ENCODE measurements around the gene PPID. TPM values are rescaled to one million over a fixed set of nuclear protein-coding genes. Genes with fewer than 3 reads are reported as not detected.

Gene PPID
- total and polyA plus RNA-seq, 7 donors, result 35.1 to 162 (median 58.2) TPM

DNA sequence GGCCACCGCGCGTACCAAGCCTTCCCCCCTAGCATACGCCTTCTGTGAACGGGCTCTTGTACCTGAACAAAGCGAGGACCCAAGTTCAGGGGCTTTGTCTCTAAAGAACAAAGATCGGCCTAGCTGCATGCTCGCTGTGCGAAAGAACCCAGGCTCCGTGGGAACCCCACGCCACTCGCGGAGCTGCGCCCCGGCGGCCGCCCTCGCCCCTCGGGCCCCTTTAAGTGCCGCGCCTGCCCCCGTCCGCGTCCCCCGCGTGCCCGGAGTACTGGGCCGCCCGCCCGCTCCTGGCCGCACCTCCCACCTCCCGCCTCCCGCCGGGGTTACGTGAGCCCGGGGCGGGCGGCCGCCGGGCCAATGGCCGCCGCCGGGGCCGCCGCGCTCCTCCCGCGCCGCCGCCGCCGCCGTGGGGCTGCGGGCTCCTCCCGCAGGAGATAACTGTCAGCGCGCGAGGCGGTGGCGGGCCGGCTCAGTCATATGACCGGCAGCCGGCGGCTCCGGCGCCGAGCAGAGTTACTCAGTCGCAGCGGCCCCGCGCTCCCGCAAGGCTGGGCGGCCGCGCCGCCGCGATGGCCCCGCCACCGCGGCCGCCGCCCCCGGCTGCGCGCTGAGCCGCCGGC, 45.5 kb upstream of the PPID start, which contains the start of gene FNIP2:
Gene FNIP2 (plus strand): TSS at position 472 of the 620 bp plus-strand sequence. CDS start 187 bp downstream, outside the sequence.
- Histone ChIP-seq H3K4me1 (peaks cover 43% of the 10 kb centered on the region), H3K9me3 (no peaks in the 10 kb centered on the region), H3K36me3 (ENCODE audit: insufficient read depth in 1 of 2, low read depth in 1 of 2) (no peaks in the 10 kb centered on the region), H3K4me3 (peak within 1 kb of the TSS; percentile 70), H3K27me3 (ENCODE audit: insufficient read depth in 3 of 3, low read length in 2 of 3) (no peaks in the 10 kb centered on the region), H3K27ac (peak within 1 kb of the TSS; percentile 96)
- DNase-seq (peak; percentile 84 to 93), ATAC-seq (peak; percentile 92 to 96 (median 94))
- WGBS, 3 donors, result 1 to 2% (median 2%) methylated on average over 56 to 88 of the region's 88 CpGs
- intact Hi-C loops (cut with DNase I), result loop anchor here (1.0 to 5.0 kb wide), 5 partner anchors 36 to 334 kb away; partner anchors contain the start of gene RAPGEF2 (in 1 of the 2)
- TF ChIP-seq, protein P1, sequence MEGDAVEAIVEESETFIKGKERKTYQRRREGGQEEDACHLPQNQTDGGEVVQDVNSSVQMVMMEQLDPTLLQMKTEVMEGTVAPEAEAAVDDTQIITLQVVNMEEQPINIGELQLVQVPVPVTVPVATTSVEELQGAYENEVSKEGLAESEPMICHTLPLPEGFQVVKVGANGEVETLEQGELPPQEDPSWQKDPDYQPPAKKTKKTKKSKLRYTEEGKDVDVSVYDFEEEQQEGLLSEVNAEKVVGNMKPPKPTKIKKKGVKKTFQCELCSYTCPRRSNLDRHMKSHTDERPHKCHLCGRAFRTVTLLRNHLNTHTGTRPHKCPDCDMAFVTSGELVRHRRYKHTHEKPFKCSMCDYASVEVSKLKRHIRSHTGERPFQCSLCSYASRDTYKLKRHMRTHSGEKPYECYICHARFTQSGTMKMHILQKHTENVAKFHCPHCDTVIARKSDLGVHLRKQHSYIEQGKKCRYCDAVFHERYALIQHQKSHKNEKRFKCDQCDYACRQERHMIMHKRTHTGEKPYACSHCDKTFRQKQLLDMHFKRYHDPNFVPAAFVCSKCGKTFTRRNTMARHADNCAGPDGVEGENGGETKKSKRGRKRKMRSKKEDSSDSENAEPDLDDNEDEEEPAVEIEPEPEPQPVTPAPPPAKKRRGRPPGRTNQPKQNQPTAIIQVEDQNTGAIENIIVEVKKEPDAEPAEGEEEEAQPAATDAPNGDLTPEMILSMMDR (IDR thresholded peaks at IDR 0.05), result no peak

DNA sequence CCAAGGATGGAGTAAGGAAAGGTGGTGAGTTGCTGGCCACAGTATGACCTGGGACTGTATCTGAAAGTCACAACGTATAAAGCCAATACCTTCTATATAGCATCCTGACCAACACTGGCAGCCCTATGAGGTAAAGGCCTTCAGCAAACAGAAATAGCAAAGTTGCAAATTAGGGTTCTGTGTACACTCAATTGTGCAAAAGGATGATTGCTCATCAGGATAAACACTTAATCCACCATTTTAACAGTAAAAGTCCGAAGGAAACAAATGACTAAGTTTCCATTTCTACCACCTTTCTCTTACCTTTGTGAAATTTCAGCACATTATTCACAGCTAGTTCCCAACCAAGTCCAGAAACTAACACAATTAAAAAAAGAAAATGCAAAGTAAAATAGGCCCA, 44.3 kb upstream of the PPID start:
- Histone ChIP-seq H3K27me3 (ENCODE audit: insufficient read depth in 3 of 3, low read length in 2 of 3) (no peaks in the 10 kb centered on the region), H3K36me3 (ENCODE audit: insufficient read depth in 1 of 2, low read depth in 1 of 2) (no peaks in the 10 kb centered on the region), H3K27ac (peak overlapping the region; percentile 60), H3K4me1 (peaks cover 31% of the 10 kb centered on the region), H3K4me3 (no peak overlapping the region), H3K9me3 (no peaks in the 10 kb centered on the region)
- TF ChIP-seq, protein P1 (IDR thresholded peaks at IDR 0.05), result no peak
- ATAC-seq, result no peak
- intact Hi-C loops (cut with DNase I), result loop anchor here (5.0 kb wide), 4 partner anchors 35 to 335 kb away; partner anchors contain the start of gene RAPGEF2 (in 1 of the 2)
- 41 to 47% (median 45%) methylated on average over 2 of the region's 2 CpGs for WGBS, 3 donors
- no peak for DNase-seq

DNA sequence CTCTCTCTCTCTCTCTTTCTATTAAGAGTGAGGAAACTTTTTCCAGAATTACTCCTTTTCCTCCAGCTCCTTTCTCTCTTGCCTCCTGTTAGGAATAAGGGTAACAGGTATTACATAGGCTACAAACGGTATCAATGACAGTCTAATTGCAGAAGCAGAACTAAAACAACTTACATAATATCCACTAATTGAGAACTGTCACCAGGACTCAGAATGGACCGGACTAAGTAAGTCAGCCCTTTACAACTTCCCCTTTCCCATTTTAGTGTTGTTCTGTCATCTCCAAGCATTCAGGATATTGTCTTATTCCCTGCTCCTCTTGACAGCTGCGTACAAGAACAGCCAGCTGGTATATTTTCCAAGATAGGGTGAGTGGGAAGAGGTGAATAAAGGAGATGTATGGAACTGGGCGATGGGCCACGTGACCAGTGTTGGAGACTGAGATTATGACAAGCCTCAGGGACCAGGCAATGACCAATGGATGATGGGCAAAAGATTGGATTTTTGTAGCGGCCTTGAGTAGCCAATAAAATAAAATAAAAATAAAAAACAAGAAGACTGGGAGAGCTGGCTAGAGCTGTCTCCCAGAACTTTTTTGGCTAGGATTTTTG, 43.3 kb upstream of the PPID start:
- WGBS, 3 donors, result 75 to 85% (median 80%) methylated on average over 6 of the region's 6 CpGs
- intact Hi-C loops (cut with DNase I), result loop anchor here (5.0 kb wide), 4 partner anchors 34 to 336 kb away; partner anchors contain the start of gene RAPGEF2 (in 1 of the 2)

DNA sequence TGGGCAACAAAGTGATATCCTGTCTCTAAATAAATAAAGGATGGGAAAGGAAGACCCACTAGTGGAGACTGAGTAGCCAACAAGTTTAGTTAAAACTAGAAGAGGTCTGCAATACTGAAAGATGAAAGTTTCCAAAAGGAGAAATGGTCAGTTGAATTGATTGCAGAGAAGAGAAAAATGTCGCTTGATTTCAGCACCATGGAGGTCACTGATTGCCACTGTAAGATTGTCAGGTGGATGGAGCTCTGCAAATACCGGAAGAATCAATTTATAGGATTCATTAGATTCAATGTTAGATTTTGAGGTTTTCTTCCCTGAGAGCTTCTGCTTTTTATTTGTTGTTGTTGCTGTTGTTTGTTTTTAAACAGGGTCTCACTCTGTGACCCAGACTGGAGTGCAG, 40.3 kb upstream of the PPID start:
- Histone ChIP-seq H3K9me3 (no peaks in the 10 kb centered on the region), H3K4me1 (peaks cover 4% of the 10 kb centered on the region), H3K36me3 (ENCODE audit: insufficient read depth in 1 of 2, low read depth in 1 of 2) (no peaks in the 10 kb centered on the region), H3K27ac (no peak overlapping the region), H3K27me3 (ENCODE audit: insufficient read depth in 3 of 3, low read length in 2 of 3) (no peaks in the 10 kb centered on the region), H3K4me3 (no peak overlapping the region)
- WGBS, 3 donors, result 46% methylated on average over 2 of the region's 2 CpGs
- intact Hi-C loops (cut with DNase I), result no loop called here
- no peak for DNase-seq
- no peak for ATAC-seq
- TF ChIP-seq, protein P1 (IDR thresholded peaks at IDR 0.05), result no peak

More for the DNA sequence above, 43.3 kb upstream of the PPID start:
- Histone ChIP-seq H3K36me3 (ENCODE audit: insufficient read depth in 1 of 2, low read depth in 1 of 2) (no peaks in the 10 kb centered on the region), H3K4me1 (peaks cover 22% of the 10 kb centered on the region), H3K9me3 (no peaks in the 10 kb centered on the region), H3K27me3 (ENCODE audit: insufficient read depth in 3 of 3, low read length in 2 of 3) (no peaks in the 10 kb centered on the region), H3K4me3 (no peak overlapping the region), H3K27ac (peak overlapping the region; percentile 19)
- TF ChIP-seq, protein P1 (IDR thresholded peaks at IDR 0.05), result no peak
- DNase-seq, result no peak
- no peak for ATAC-seq
